GM06990 (cell line): ENCODE measurements around the gene DUSP28.

ENCODE experiments used
- DNase-seq: peaks from one replicate; pipeline ENCODE4 v3.0.0-alpha.2; 2011; ENCODE audit not compliant: insufficient read length; ENCODE audit errors: extremely low read depth
- H3K27me3 ChIP-seq: replicated peaks from 2 replicates; pipeline ENCODE4 v1.6.0; 2011; ENCODE audit warnings: low read length; ENCODE audit not compliant: control insufficient read depth, insufficient read depth
- H3K36me3 ChIP-seq: 2 replicates; pipeline ENCODE4 v1.5.1; 2011; ENCODE audit warnings: low read length; ENCODE audit not compliant: control insufficient read depth, insufficient read depth
- H3K4me3 ChIP-seq: replicated peaks from 2 replicates; pipeline ENCODE4 v1.5.1; 2011; ENCODE audit warnings: low read depth, mild to moderate bottlenecking, control low read depth, low read length
- TF ChIP-seq, protein P1 (sequence below): IDR thresholded peaks from 2 replicates; pipeline ENCODE4 v1.5.1; 2011; ENCODE audit warnings: low read length, control low read depth, mild to moderate bottlenecking, inconsistent platforms; ENCODE audit not compliant: insufficient read depth, poor library complexity, severe bottlenecking

Gene DUSP28

DNA sequence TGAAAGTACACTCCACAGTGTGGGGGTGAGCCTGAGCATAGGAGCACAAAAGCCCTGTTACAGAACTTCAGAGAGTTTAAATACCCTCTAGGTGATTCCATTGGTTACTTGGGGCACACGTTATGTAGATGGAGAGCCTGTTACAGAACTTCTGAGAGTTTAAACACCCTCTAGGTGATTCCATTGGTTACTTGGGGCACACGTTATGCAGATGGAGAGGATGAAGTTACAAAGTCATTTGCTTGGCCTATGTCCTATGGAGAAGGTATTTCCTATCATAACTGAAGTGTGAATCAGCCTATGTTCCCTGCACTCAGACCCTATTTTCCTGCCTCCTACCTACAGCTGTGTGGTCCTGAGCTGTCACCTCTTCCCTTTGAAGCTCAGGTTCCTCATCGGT, 22.6 kb downstream of the DUSP28 start:
- Histone ChIP-seq H3K4me3 (no peak overlapping the region), H3K27me3 (no peaks in the 10 kb centered on the region), H3K36me3 (peaks cover 11% of the 10 kb centered on the region)
- DNase-seq: no peak
- TF ChIP-seq, protein P1, sequence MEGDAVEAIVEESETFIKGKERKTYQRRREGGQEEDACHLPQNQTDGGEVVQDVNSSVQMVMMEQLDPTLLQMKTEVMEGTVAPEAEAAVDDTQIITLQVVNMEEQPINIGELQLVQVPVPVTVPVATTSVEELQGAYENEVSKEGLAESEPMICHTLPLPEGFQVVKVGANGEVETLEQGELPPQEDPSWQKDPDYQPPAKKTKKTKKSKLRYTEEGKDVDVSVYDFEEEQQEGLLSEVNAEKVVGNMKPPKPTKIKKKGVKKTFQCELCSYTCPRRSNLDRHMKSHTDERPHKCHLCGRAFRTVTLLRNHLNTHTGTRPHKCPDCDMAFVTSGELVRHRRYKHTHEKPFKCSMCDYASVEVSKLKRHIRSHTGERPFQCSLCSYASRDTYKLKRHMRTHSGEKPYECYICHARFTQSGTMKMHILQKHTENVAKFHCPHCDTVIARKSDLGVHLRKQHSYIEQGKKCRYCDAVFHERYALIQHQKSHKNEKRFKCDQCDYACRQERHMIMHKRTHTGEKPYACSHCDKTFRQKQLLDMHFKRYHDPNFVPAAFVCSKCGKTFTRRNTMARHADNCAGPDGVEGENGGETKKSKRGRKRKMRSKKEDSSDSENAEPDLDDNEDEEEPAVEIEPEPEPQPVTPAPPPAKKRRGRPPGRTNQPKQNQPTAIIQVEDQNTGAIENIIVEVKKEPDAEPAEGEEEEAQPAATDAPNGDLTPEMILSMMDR: no peak

DNA sequence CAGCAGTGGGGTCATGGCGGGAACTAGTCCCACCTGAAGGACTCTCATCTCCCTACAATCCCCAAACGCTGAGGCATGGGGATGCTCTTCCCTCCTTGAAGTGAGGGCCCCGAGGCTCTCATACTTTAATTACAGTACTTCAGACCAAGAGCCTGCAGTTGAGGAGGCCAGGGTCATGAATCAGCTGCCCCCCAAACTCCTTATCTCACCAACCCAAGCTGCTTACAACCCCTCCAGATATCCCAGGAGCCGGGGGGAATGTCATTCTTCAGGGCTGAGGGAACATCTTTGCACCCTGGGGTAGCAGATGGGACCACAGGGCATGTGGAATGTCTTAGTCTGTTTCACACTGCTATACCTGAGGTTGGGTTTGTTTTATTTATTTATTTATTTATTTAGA, 23.6 kb downstream of the DUSP28 start:
- DNase-seq: no peak
- H3K27me3 ChIP-seq: no peaks in the 10 kb centered on the region

DNA sequence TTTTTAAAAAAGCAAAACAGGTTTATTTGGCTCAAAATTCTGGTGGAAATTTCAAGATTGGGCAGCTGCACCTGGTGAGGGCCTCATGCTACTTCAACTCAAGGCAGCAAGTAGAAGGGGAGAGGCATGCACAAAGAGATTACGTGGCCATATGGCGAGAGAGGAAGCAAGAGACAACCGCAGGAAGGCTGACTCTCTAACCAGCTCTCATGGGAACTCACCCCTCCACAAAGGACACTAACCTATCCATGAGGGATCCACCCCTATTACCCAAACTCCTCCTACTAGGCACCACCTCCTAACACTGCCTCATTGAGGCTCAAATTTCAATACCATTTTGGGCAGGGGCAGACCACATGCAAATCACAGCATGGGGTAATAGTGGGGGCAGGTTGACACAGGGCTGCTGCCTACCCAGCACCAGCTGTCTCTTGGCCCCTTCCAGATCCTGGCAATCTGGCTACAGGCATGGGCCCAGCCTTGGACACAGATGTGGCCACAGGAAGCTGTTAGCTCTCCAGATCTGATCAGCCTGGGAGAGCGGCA, 24.4 kb downstream of the DUSP28 start:
- Histone ChIP-seq H3K4me3 (peak overlapping the region; percentile 79), H3K36me3 (peaks cover 5% of the 10 kb centered on the region), H3K27me3 (no peaks in the 10 kb centered on the region)
- DNase-seq: peak; percentile 82
- TF ChIP-seq, protein P1: no peak

More for the DNA sequence above, 23.6 kb downstream of the DUSP28 start:
- Histone ChIP-seq H3K4me3 (no peak overlapping the region), H3K36me3 (peaks cover 3% of the 10 kb centered on the region)
- TF ChIP-seq, protein P1: no peak

DNA sequence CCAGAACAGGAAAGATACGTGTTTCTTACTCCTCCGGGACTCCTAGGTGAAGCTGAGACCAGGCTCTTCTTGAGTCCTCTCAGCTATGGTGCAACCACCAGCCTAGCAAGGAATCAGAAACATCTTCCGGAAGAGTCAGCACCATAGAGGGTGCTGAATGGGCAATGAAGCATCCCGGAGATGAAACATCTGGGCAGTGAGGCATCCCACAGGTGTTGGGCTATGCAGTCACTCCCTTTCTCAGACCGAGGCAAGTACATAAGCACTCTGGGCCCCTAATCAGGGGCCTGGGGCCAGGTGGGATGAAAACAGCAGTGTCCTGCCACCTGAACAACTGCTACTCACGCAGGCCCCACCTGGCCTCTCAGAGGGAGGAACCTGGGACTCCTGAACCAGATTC, 24.9 kb downstream of the DUSP28 start:
- Histone ChIP-seq H3K27me3 (no peaks in the 10 kb centered on the region), H3K4me3 (peak overlapping the region; percentile 79), H3K36me3 (peaks cover 6% of the 10 kb centered on the region)
- TF ChIP-seq, protein P1: no peak
- DNase-seq: no peak

DNA sequence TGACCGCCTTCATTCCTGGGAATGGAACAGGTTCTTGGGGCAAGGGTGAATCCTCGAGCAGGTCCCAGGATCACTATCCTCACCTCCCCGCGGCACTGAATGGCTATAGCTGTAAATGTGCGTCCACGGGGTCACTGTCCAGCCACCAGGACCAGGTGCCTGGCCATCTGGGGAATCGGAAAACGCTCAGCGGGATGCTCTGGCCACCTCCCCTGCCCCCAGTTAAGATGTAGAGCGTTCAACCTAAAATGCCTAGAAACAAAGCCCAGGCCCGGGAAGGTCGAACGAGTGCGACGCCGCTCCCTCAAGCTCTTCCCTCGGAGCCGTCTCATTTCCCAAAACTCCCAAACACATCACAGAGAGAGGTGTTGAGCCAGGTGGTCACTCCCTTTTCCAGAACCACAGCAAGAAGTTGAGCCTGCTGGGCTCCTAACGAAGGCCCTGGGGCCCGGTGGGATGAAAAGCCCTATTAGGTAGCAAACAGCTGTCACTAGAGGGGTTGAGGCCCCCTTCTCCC, 25.6 kb downstream of the DUSP28 start:
- TF ChIP-seq, protein P1: no peak
- Histone ChIP-seq H3K27me3 (no peaks in the 10 kb centered on the region), H3K36me3 (peaks cover 9% of the 10 kb centered on the region), H3K4me3 (peak overlapping the region; percentile 79)
- DNase-seq: peak; percentile 39
